ENCODE results near the gene COG7.

COG7 gene

GRCh38 chr16:23397464-23397863 lies 55.5 kb downstream of the COG7 start:
- TF ChIP-seq CTCF (IDR thresholded peaks at IDR 0.05): no peak

GRCh38 chr16:23395732-23396131 lies 57.3 kb downstream of the COG7 start:
- no peak for TF ChIP-seq CTCF (IDR thresholded peaks at IDR 0.05)

GRCh38 chr16:23394141-23394831 lies 58.7 kb downstream of the COG7 start:
- TF ChIP-seq CTCF (IDR thresholded peaks at IDR 0.05): no peak

GRCh38 chr16:23392223-23392600 lies 60.8 kb downstream of the COG7 start:
- TF ChIP-seq CTCF (IDR thresholded peaks at IDR 0.05): no peak

GRCh38 chr16:23391381-23392222 lies 61.4 kb downstream of the COG7 start:
- TF ChIP-seq CTCF (IDR thresholded peaks at IDR 0.05): no peak

- no peak for TF ChIP-seq CTCF (IDR thresholded peaks at IDR 0.05)
Observed at GRCh38 chr16:23389201-23389600, 63.8 kb downstream of the COG7 start.

- TF ChIP-seq CTCF (IDR thresholded peaks at IDR 0.05): no peak
Observed at GRCh38 chr16:23388786-23389185, 64.2 kb downstream of the COG7 start.
